H1 (cell line): ENCODE data around the gene MUC4.

Experiments
- EP300 ChIP-seq, 2 experiments: IDR thresholded peaks; 1 replicate in 1 of 2; 2 replicates in 1 of 2; pipeline ENCODE4 v1.6.1; 2011 to 2012; ENCODE audit warnings: low read depth in 2 of 2, low read length in 2 of 2, mild to moderate bottlenecking in 2 of 2, borderline replicate concordance in 1 of 2, inconsistent platforms in 1 of 2, moderate library complexity in 1 of 2
- RAD21 ChIP-seq, 2 experiments: IDR thresholded peaks in 1 of 2; conservative IDR thresholded peaks in 1 of 2; 2 replicates each; pipeline ENCODE4 v1.6.1; 2011; ENCODE audit warnings: low read depth in 2 of 2, low read length in 2 of 2, improper control_type of control experiment in 1 of 2, inconsistent platforms in 1 of 2, mild to moderate bottlenecking in 1 of 2, moderate library complexity in 1 of 2
- SP2 ChIP-seq: IDR thresholded peaks from 2 replicates; pipeline ENCODE4 v1.6.1; 2012; ENCODE audit warnings: mild to moderate bottlenecking, low read length, inconsistent platforms
- ZNF274 ChIP-seq: IDR thresholded peaks from 2 replicates; pipeline ENCODE4 v1.7.0; 2012; ENCODE audit warnings: low read length, borderline replicate concordance; ENCODE audit errors: extremely low read depth
- TF ChIP-seq, protein P1 (sequence below), 3 experiments: IDR thresholded peaks; 1 replicate in 2 of 3; 2 replicates in 1 of 3; pipeline versions ENCODE4 v1.5.1 to v1.6.1; 2011; ENCODE audit warnings: low read length in 3 of 3, mild to moderate bottlenecking in 3 of 3, inconsistent platforms in 2 of 3, low read depth in 1 of 3, moderate library complexity in 1 of 3; ENCODE audit not compliant: insufficient read depth in 1 of 3; ENCODE audit errors: control extremely low read depth in 1 of 3
- TF ChIP-seq, protein P2 (sequence below): IDR thresholded peaks from 2 replicates; pipeline ENCODE4 v1.6.1; 2011; ENCODE audit warnings: low read length, improper control_type of control experiment

DNA sequence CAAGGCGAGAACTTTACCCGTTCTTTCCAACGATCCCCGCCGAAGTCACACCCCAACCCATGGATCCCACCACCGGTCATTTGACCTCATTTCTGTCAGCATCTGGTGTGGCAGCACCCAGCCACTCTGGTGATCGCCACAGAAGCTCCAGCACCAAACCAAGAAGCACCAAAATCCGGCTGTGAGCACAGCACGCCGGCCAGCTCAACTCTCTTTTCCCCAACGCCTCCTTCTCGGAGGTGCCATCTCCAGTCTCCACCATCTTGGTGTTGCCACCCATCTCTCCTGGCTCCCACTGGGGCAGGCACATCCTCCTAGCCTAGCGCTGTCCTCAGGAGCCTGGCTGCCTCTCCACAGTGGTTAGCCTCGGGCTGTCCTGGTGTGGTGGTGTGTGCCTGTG, 6.5 kb downstream of the MUC4 start:
- TF ChIP-seq ZNF274 (no peak), RAD21 (IDR thresholded peaks at IDR 0.05 in 1 of 2, conservative IDR thresholded peaks at IDR 0.05 in 1 of 2; ENCODE audit: low read depth in 2 of 2, low read length in 2 of 2) (no peak), EP300 (IDR thresholded peaks at IDR 0.05; ENCODE audit: borderline replicate concordance in 1 of 2, low read depth in 2 of 2, low read length in 2 of 2) (no peak), SP2 (no peak)
- TF ChIP-seq, protein P1, sequence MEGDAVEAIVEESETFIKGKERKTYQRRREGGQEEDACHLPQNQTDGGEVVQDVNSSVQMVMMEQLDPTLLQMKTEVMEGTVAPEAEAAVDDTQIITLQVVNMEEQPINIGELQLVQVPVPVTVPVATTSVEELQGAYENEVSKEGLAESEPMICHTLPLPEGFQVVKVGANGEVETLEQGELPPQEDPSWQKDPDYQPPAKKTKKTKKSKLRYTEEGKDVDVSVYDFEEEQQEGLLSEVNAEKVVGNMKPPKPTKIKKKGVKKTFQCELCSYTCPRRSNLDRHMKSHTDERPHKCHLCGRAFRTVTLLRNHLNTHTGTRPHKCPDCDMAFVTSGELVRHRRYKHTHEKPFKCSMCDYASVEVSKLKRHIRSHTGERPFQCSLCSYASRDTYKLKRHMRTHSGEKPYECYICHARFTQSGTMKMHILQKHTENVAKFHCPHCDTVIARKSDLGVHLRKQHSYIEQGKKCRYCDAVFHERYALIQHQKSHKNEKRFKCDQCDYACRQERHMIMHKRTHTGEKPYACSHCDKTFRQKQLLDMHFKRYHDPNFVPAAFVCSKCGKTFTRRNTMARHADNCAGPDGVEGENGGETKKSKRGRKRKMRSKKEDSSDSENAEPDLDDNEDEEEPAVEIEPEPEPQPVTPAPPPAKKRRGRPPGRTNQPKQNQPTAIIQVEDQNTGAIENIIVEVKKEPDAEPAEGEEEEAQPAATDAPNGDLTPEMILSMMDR (IDR thresholded peaks at IDR 0.05; ENCODE audit: control extremely low read depth in 1 of 3, insufficient read depth in 1 of 3, low read depth in 1 of 3, low read length in 3 of 3): no peak
- TF ChIP-seq, protein P2, sequence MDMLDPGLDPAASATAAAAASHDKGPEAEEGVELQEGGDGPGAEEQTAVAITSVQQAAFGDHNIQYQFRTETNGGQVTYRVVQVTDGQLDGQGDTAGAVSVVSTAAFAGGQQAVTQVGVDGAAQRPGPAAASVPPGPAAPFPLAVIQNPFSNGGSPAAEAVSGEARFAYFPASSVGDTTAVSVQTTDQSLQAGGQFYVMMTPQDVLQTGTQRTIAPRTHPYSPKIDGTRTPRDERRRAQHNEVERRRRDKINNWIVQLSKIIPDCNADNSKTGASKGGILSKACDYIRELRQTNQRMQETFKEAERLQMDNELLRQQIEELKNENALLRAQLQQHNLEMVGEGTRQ: no peak
